ENCODE data around the gene GNGT1. TPM values are rescaled to one million over a fixed set of nuclear protein-coding genes. Genes with fewer than 3 reads are reported as not detected.

Gene GNGT1
- polyA plus RNA-seq, 1 donor from 2014 or later, result not detected

GRCh38 chr7:93890464-93891068 lies 15.8 kb upstream of the GNGT1 start, which contains the start of gene TFPI2:
TSS of gene TFPI2 (minus strand) at chr7:93890753. CDS start at chr7:93890678, 75 bp downstream.
- H3K27ac ChIP-seq (ENCODE audit: low read length), result no peak within 1 kb of the TSS
- H3K36me3 ChIP-seq (ENCODE audit: insufficient read depth, low read length), result no peaks in the 10 kb centered on the region
- H3K79me2 ChIP-seq (replicated peaks; ENCODE audit: insufficient read depth, low read length), result no peaks in the 10 kb centered on the region
- H2AFZ ChIP-seq (ENCODE audit: low read depth, low read length), result no peak within 1 kb of the TSS
- no peaks in the 10 kb centered on the region for H3K9me3 ChIP-seq (ENCODE audit: low read length)
- peak within 1 kb of the TSS; percentile 69 for H3K4me3 ChIP-seq (ENCODE audit: low read length)
- H3K9ac ChIP-seq (ENCODE audit: low read length), result no peak within 1 kb of the TSS
- H3K27me3 ChIP-seq (ENCODE audit: insufficient read depth, low read depth, low read length), result peaks cover 34% of the 10 kb centered on the region
- no peaks in the 10 kb centered on the region for H3K9me2 ChIP-seq (ENCODE audit: insufficient read depth, low read length)
- TF ChIP-seq REST (IDR thresholded peaks at IDR 0.05; ENCODE audit: borderline replicate concordance) (no peak), MXI1 (conservative IDR thresholded peaks at IDR 0.05; ENCODE audit: poor library complexity, severe bottlenecking) (no peak), EZH2 (IDR thresholded peaks at IDR 0.05; ENCODE audit: borderline replicate concordance, insufficient read depth, low read length, poor library complexity, severe bottlenecking) (no peak), POLR2AphosphoS5 (IDR thresholded peaks at IDR 0.05) (no peak), CTCF (IDR thresholded peaks at IDR 0.05; ENCODE audit: poor library complexity, severe bottlenecking) (no peak), EP300 (conservative IDR thresholded peaks at IDR 0.05; ENCODE audit: poor library complexity, severe bottlenecking) (no peak), SMC3 (conservative IDR thresholded peaks at IDR 0.05; ENCODE audit: poor library complexity) (no peak), TAF1 (IDR thresholded peaks at IDR 0.05; ENCODE audit: low read depth) (no peak), RAD21 (conservative IDR thresholded peaks at IDR 0.05) (no peak)
- no peaks in the 10 kb centered on the region for H3F3A ChIP-seq (ENCODE audit: insufficient read depth, low read length, poor library complexity, severe bottlenecking)
- peak within 1 kb of the TSS; percentile 83 for H3K4me2 ChIP-seq (ENCODE audit: low read length)
- no peaks in the 10 kb centered on the region for H4K20me1 ChIP-seq (ENCODE audit: insufficient read depth)

- H2AFZ ChIP-seq (ENCODE audit: low read depth, low read length), result no peak overlapping the region
- no peaks in the 10 kb centered on the region for H3F3A ChIP-seq (ENCODE audit: insufficient read depth, low read length, poor library complexity, severe bottlenecking)
- H3K9me2 ChIP-seq (ENCODE audit: insufficient read depth, low read length), result no peaks in the 10 kb centered on the region
- no peak overlapping the region for H3K4me2 ChIP-seq (ENCODE audit: low read length)
- peaks cover 26% of the 10 kb centered on the region for H3K27me3 ChIP-seq (ENCODE audit: insufficient read depth, low read depth, low read length)
- H4K20me1 ChIP-seq (ENCODE audit: insufficient read depth), result no peaks in the 10 kb centered on the region
- H3K9me3 ChIP-seq (ENCODE audit: low read length), result no peaks in the 10 kb centered on the region
- H3K79me2 ChIP-seq (replicated peaks; ENCODE audit: insufficient read depth, low read length), result no peaks in the 10 kb centered on the region
- no peak overlapping the region for H3K4me3 ChIP-seq (ENCODE audit: low read length)
- H3K9ac ChIP-seq (ENCODE audit: low read length), result no peak overlapping the region
- H3K36me3 ChIP-seq (ENCODE audit: insufficient read depth, low read length), result no peaks in the 10 kb centered on the region
- TF ChIP-seq CTCF (IDR thresholded peaks at IDR 0.05; ENCODE audit: poor library complexity, severe bottlenecking) (no peak), REST (IDR thresholded peaks at IDR 0.05; ENCODE audit: borderline replicate concordance) (no peak), MXI1 (conservative IDR thresholded peaks at IDR 0.05; ENCODE audit: poor library complexity, severe bottlenecking) (no peak), POLR2AphosphoS5 (IDR thresholded peaks at IDR 0.05) (no peak), EZH2 (IDR thresholded peaks at IDR 0.05; ENCODE audit: borderline replicate concordance, insufficient read depth, low read length, poor library complexity, severe bottlenecking) (no peak), EP300 (conservative IDR thresholded peaks at IDR 0.05; ENCODE audit: poor library complexity, severe bottlenecking) (no peak), RAD21 (conservative IDR thresholded peaks at IDR 0.05) (no peak), SMC3 (conservative IDR thresholded peaks at IDR 0.05; ENCODE audit: poor library complexity) (no peak), TAF1 (IDR thresholded peaks at IDR 0.05; ENCODE audit: low read depth) (no peak)
- H3K27ac ChIP-seq (ENCODE audit: low read length), result no peak overlapping the region
Measured at GRCh38 chr7:93894426-93894825, 11.9 kb upstream of the GNGT1 start.
